Ramos (cell line): Measurements from ENCODE around the gene VIPAS39.
"Not testable (repeated sequence)": the region's sequence is repeated elsewhere in the genome, so short reads cannot be mapped to it uniquely, and the experiment has no call there.

Experiments used
- in situ Hi-C: fragments of 300-500 bp; cut with MboI; formaldehyde crosslinking; loops from one replicate; pipeline ENCODE4 v1.14.3; 2022; ENCODE audit warnings: low sequenced_read_pairs; ENCODE audit not compliant: unreplicated experiment

VIPAS39 gene

DNA sequence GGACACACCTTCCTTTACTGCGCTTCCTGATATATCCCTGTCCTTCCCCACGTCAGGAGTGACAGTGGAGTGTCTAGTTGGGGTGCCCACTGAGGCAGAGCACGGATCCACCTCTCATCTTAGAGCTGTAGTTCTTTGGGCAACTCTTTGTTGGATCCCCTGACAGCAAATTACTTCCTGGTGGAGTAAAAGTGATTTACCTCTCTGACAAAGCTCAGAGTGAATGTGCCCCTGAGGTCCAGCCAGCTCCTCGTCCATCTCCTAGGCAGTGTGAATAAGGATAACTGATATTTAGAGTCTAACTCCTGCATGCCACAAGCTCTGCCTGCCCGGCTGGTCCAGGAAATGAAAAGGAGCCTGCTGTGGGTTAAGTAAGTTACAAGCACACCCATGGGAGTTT, 16.5 kb upstream of the VIPAS39 start:
- in situ Hi-C loops = no loop called here

DNA sequence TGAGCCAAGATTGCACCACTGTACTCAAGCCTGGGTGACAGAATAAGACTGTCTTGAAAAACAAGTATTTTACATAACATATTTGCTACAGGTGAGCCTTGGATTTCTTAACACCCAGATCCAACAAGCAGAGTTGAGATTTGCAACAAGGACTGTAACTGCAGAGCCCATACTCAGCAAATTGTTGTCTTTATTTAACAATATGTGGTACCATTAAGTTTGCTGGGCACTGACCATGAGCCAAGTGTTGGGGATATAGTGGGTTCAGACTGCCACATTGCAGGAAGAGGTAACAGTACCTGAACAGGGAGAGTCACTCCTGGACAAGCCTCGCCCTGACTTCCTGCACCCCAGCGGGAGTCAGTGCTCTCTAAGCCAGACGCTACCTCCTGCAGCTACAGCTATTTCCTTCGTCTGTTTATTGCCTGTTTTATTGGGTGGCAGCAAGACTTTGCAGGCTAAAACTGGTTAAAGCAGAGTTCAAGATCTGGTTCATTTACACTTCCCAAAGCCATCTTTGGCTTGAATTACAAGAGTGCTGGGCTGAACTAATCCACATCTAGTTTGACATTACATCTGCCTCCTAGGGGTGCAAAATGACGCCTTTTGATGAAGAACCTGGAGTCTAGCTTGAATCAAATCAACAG, 12.9 kb upstream of the VIPAS39 start:
- in situ Hi-C loops = no loop called here

DNA sequence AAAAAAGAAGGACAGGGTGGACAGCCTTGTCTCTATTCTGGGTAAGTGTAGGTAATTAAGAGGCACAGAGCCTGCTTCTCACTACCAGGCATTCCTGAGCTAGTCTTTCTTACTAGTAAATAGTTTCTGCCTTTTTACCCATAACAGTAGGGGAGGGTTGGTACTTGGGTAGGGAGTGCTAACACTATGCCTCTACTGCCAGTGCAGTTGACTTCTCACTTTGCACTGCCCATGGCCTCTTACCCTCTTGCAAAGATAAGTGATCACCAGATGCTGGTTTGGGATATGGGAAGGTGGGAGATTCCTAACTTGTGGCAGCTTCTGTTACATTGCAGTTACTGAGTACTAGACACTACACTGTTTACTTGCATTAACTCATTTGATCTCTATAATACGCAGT, 12.1 kb upstream of the VIPAS39 start:
- in situ Hi-C loops = loop anchor here (10.0 kb wide), 1 partner anchor 245 kb away; no protein-coding TSS in a partner anchor

DNA sequence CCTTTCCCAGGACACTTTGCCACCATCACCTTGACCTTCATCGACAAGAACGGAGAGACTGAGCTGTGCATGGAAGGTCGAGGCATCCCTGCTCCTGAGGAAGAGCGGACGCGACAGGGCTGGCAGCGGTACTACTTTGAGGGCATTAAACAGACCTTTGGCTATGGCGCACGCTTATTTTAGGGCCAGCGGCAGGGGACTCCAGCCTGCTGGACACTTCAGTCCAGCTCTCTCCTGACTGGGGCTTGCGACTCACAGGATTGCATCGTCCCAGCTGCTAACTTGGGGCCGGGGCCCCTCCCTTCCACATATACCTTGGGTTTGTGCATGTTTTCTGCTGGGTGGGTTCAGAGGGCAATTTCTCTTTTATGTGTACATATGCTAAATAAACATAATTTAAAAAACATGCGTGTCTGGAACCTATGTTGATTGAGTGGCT, 11.7 kb upstream of the VIPAS39 start:
- in situ Hi-C loops = loop anchor here (10.0 kb wide), 1 partner anchor 246 kb away; no protein-coding TSS in a partner anchor

- in situ Hi-C loops = loop anchor here (10.0 kb wide), 1 partner anchor 247 kb away; no protein-coding TSS in a partner anchor
These were observed 10.4 kb upstream of the VIPAS39 start for GRCh38 chr14:77467801-77468200.

DNA sequence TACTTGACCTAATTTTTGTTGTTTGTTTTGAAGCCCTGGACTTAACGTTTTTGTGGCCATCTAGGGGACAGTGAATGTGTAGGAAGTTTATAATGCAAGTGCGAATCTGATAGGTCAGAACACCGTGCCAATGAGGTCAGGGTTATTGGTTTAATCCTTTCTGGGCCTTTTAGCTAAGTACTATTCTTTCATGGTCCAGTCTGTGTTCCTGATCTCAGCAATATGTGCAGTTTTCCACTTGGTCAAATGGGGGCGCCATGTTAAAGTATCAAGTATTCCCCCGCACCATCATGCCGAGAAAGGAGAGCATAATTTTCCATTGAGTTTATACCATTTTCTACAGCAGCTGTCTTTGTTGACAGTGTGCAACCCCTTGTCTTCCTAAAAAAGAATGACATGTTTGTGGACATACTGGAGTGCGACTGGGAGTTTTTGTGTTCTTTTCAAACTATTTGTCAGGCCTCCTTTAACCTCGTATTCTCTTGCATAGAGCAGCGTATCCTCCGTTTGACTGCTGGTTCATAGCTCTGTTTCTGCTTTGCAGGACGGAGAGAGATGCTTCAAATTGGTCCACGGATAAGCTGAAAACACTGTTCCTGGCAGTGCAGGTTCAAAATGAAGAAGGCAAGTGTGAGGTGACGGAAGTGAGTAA, 1.8 kb upstream of the VIPAS39 start:
- in situ Hi-C loops = no loop called here

DNA sequence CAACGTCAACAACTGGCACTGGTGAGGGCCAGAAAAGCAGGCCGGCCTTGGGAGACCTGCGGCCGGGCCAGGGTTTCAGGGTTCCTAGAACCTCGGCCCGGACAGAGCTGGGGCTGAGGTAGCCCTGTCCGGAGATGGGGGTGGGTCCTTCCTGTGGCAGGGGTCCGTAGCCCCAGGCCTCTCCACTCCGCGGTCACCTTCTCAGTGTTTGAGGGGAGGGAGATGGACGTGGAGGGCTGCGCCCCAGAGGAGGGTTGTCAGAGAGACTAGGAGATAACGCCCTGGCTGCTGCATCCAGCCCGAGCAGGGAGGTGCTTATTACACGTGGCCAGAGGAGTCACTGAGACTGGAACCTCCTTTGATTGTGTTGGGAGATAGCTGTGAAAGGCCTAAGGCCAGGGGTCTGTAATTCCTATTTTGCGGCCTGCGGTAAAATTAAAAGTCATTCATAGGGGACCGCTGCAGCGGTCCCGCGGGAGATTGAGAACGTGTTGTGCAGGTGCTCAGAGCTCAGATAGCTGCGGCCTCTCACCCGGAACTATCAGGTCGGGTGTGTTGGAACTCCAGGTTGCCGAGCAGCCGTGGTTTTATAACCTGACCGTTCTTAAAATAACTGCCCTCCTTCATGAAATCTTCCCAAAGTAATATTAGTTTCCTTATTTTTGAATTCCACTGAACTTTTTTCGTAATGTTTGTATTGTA, 999 bp upstream of the VIPAS39 start:
- in situ Hi-C loops = no loop called here

DNA sequence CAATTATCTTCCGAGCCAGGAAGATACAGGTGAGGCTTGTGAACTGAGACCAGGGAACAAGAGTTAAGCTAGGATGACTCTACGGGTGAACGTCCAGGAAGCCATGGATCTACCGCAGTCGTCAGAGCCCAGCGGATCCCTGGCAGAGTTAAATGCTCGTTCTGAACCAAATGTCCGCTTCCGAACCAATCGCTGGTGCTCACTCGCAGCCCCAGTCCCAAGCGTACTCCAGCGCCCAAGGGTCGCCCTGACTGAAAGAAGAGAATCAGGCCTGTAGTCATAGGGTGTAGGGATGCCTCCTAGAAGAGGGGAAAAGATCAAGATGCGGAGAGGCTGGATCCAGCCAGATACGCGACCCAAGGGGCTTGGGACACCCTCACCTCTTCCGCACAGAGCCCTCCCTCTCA, 283 bp downstream of the VIPAS39 start:
- in situ Hi-C loops = no loop called here

- in situ Hi-C loops = no loop called here
These were observed 1.3 kb downstream of the VIPAS39 start for GRCh38 chr14:77455966-77456640.

- in situ Hi-C loops = no loop called here
These were observed 15.2 kb downstream of the VIPAS39 start for GRCh38 chr14:77442196-77442595.

DNA sequence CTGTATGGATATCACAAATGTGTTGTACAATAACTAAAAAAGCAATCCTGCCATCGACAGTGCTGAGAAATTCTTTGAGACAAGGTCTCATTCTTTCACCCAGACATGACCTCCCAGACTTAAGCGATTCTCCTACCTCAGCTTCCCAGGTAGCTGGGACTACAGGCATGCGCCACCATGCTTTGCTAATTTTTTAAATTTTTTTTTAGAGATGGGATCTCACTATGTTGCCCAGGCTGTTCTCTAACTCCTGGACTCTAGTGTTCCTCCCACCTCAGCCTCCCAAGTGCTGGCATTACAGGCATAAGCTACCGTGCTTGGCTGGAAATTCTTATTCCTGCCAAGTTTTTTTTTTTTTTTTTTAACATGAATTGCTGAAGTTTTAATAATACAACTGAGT, 17.5 kb downstream of the VIPAS39 start:
- in situ Hi-C loops = no loop called here

GRCh38 chr14:77438596-77438995, 18.8 kb downstream of the VIPAS39 start:
- in situ Hi-C loops = no loop called here

DNA sequence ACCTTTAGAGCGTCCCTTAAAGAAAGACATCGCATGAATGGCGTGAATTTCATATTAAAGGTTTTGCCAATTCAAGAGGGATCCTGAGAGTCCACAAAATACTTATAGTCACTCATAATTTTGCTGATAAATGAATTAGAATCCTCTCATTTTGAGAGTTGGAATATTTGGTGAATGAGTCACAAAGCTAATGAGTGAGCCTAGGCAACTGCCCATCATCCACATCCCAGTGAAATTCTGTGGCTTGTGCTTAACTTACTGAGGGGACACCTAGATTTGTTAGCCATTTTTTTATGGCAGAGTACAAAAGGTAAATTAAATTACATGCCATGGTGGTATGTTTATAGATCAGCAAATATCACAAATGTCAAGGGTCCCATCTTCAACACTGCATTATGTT, 21.4 kb downstream of the VIPAS39 start:
- in situ Hi-C loops = no loop called here

DNA sequence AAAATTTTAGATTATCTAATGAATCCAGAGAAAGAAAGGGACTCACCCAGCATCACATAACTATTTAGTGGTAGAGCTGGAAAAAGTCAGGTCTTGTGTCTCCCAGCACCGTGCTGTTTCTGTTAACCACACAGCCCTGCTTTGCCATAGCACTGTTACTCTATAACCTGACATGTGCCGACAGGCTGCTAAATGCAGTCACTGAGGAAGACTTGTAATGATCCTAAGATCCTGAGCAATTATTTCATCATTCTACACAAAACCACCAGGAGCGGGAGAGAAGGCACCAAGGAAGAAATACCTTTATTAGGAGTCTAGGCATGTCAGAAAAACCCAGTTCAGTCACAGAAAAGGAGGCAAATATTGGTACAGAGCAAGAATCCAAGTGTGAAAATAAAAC, 31.0 kb downstream of the VIPAS39 start:
- in situ Hi-C loops = no loop called here

GRCh38 chr14:77424862-77425261, 32.5 kb downstream of the VIPAS39 start:
- in situ Hi-C loops = no loop called here

GRCh38 chr14:77423423-77423822, 34.0 kb downstream of the VIPAS39 start, which contains the start of gene NOXRED1:
Gene NOXRED1 (minus strand): TSS chr14:77423523. CDS start chr14:77422889, 634 bp downstream.
- in situ Hi-C loops = no loop called here

DNA sequence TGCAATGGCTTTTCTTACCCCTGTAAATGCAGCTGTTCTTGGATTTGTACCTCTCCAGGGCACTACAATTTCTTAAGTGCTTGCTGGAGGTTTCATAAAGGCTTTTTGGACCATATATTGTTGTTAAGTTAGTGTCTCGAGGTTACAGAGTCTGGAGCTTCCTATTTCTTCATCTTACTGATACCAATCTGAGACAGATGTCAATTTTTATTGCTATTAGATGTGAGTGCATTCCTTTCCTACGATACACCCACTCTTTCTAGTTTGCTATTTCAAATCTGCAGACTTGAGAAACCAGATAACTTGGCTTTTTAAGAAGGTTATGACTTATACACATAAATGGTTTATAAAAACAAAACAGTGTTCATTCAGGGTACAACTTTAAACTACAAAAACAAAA, 36.2 kb downstream of the VIPAS39 start:
- in situ Hi-C loops = no loop called here

DNA sequence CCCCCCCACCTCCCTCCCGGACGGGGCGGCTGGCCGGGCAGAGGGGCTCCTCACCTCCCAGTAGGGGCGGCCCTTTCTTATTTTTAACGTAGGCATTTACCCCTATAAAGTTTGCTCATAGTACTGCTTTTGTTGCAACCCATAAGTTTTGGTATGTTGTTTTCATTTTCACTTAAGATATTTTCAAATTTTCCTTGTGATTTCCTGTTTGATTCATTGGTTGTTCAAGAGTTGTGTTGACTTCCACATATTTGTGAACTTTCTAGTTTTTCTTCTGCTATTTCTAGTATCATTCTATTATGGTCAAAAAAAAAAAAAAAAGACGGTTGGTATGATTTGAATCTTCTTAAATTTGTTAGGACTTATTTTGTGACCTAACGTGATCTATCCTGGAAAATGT, 40.6 kb downstream of the VIPAS39 start:
- in situ Hi-C loops = no loop called here

DNA sequence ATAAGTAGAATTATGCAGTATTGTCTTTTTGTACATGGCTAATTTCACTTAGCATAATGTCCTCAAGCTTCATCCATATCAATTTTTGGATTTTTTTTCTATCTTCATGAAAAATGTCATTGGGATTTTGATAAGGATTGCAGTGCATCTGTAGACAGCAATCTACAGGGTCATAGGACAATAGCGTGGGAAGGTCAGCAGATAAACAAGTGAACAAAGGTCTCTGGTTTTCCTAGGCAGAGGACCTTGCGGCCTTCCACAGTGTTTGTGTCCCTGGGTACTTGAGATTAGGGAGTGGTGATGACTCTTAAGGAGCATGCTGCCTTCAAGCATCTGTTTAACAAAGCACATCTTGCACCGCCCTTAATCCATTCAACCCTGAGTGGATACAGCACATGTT, 41.3 kb downstream of the VIPAS39 start:
- in situ Hi-C loops = not testable (repeated sequence)

GRCh38 chr14:77415403-77416030, 41.9 kb downstream of the VIPAS39 start:
- in situ Hi-C loops = not testable (repeated sequence)
